CD4-positive, alpha-beta T cell (primary cell): ENCODE results near the gene DOCK2. TPM values are rescaled to one million over a fixed set of nuclear protein-coding genes. Genes with fewer than 3 reads are reported as not detected.

Source experiments
- ATAC-seq: fragments of 200-7000 bp; cut with Tn5 transposase; one replicate; pipeline ENCODE4 v1.10.0; 2022; ENCODE audit warnings: mild to moderate bottlenecking; ENCODE audit not compliant: poor library complexity
- CTCF ChIA-PET: fragments of 350-600 bp; sonication (Branson Sonifier 250); formaldehyde crosslinking; loops from one replicate; lab custom pipeline; 2021; ENCODE audit warnings: antibody characterized with exemption, inconsistent platforms; lab: Charles Lee
- POLR2A ChIA-PET: fragments of 350-600 bp; sonication (Branson Sonifier 250); formaldehyde crosslinking; loops from one replicate; lab custom pipeline; 2021; ENCODE audit warnings: antibody characterized with exemption, inconsistent platforms; lab: Charles Lee
- DNase-seq, 14 experiments: peaks; one replicate each; pipeline ENCODE4 v3.0.0-alpha.2; 2013 to 2020; ENCODE audit warnings: mixed read lengths in 2 of 14
- H3K27ac ChIP-seq, 2 donors: one replicate each; pipeline versions ENCODE4 v1.5.1 to v1.7.0; 2013; ENCODE audit warnings: low read length in 2 of 2, low read depth in 1 of 2, mild to moderate bottlenecking in 1 of 2
- H3K27me3 ChIP-seq, 2 experiments: 1 replicate in 1 of 2; 2 replicates in 1 of 2; pipeline versions ENCODE4 v1.6.1 to v1.7.0; 2013; ENCODE audit warnings: low read length in 2 of 2, control low read depth in 1 of 2, mild to moderate bottlenecking in 1 of 2, moderate library complexity in 1 of 2; ENCODE audit not compliant: insufficient read depth in 2 of 2, control insufficient read depth in 1 of 2
- H3K36me3 ChIP-seq: one replicate; pipeline ENCODE4 v1.6.1; 2013; ENCODE audit warnings: low read length, control low read depth; ENCODE audit not compliant: insufficient read depth
- H3K4me1 ChIP-seq: one replicate; pipeline ENCODE4 v1.6.1; 2013; ENCODE audit warnings: low read length, control low read depth; ENCODE audit not compliant: insufficient read depth
- H3K4me3 ChIP-seq: one replicate; pipeline ENCODE4 v1.5.1; 2013; ENCODE audit warnings: mild to moderate bottlenecking, low read length, moderate library complexity
- H3K9me3 ChIP-seq, 2 experiments: 1 replicate in 1 of 2; 2 replicates in 1 of 2; pipeline versions ENCODE4 v1.6.1 to v1.7.0; 2013; ENCODE audit warnings: low read length in 2 of 2, mild to moderate bottlenecking in 2 of 2, control low read depth in 1 of 2, moderate library complexity in 1 of 2; ENCODE audit not compliant: control insufficient read depth in 1 of 2, insufficient read depth in 1 of 2
- H3K27ac Mint-ChIP-seq: one replicate; pipeline ENCODE4 v1.8.0; 2020; ENCODE audit warnings: mixed read lengths
- H3K27me3 Mint-ChIP-seq: one replicate; pipeline ENCODE4 v1.8.0; 2021; ENCODE audit warnings: mixed read lengths
- H3K36me3 Mint-ChIP-seq: one replicate; pipeline ENCODE4 v1.8.0; 2021; ENCODE audit warnings: low read depth, mixed read lengths
- H3K4me1 Mint-ChIP-seq: one replicate; pipeline ENCODE4 v1.8.0; 2021; ENCODE audit warnings: low read depth, mixed read lengths
- H3K4me3 Mint-ChIP-seq: one replicate; pipeline ENCODE4 v1.8.0; 2020; ENCODE audit warnings: mild to moderate bottlenecking, mixed read lengths
- H3K9me3 Mint-ChIP-seq: one replicate; pipeline ENCODE4 v1.8.0; 2020; ENCODE audit warnings: mixed read lengths
- CTCF ChIP-seq: fragments of 200-600 bp; IDR thresholded peaks from one replicate; pipeline ENCODE4 v1.8.0; 2022; ENCODE audit warnings: antibody characterized with exemption, mild to moderate bottlenecking
- intact Hi-C, 2 experiments: fragments of 100-400 bp; cut with DNase I in 1 of 2; cut with micrococcal nuclease in 1 of 2; formaldehyde crosslinking; loops; one replicate each; pipeline versions ENCODE4 v1.15.1 to v1.9.0; 2023 to 2025; cut with DNase I, micrococcal nuclease
- total RNA-seq, 174 experiments: library from RNA in 2 of 174; stranded (reverse) in 2 of 174; gene quantifications; one replicate each; pipeline ENCODE4 v1.2.3 and lab custom pipeline; 2021 to 2026

The DOCK2 gene
- total RNA-seq, 2 experiments from 2014 or later, result 220 to 229 TPM

- Mint-ChIP-seq H3K4me1 (peaks cover 16% of the 10 kb centered on the region), H3K9me3 (no peaks in the 10 kb centered on the region), H3K36me3 (peaks cover 44% of the 10 kb centered on the region), H3K27ac (no peak overlapping the region), H3K4me3 (no peak overlapping the region), H3K27me3 (no peaks in the 10 kb centered on the region)
- intact Hi-C loops, result no loop called here
- Histone ChIP-seq H3K36me3 (peaks cover 7% of the 10 kb centered on the region), H3K4me3 (no peak overlapping the region), H3K9me3 (no peaks in the 10 kb centered on the region), H3K4me1 (no peaks in the 10 kb centered on the region), H3K27ac (no peak overlapping the region), H3K27me3 (no peaks in the 10 kb centered on the region)
- POLR2A ChIA-PET, result interaction anchor here (1.2 kb wide), 1 partner anchor 19 kb away, joined by 3 read pairs; no protein-coding TSS in a partner anchor
- DNase-seq (no peak), ATAC-seq (no peak)
- CTCF ChIA-PET, result no interaction called here
- no peak for TF ChIP-seq CTCF
Observed at GRCh38 chr5:169910393-169910792, 273.3 kb downstream of the DOCK2 start.

GRCh38 chr5:169911448-169912212 is 274.6 kb downstream of the DOCK2 start:
- Histone ChIP-seq H3K4me3 (no peak overlapping the region), H3K9me3 (no peaks in the 10 kb centered on the region), H3K36me3 (peaks cover 7% of the 10 kb centered on the region), H3K4me1 (no peaks in the 10 kb centered on the region), H3K27me3 (no peaks in the 10 kb centered on the region), H3K27ac (no peak overlapping the region)
- ATAC-seq (no peak), DNase-seq (no peak)
- Mint-ChIP-seq H3K4me3 (no peak overlapping the region), H3K4me1 (peaks cover 15% of the 10 kb centered on the region), H3K9me3 (no peaks in the 10 kb centered on the region), H3K27ac (no peak overlapping the region), H3K36me3 (peaks cover 53% of the 10 kb centered on the region), H3K27me3 (no peaks in the 10 kb centered on the region)
- CTCF ChIA-PET, result no interaction called here
- intact Hi-C loops, result no loop called here
- POLR2A ChIA-PET, result no interaction called here
- no peak for TF ChIP-seq CTCF

GRCh38 chr5:169913479-169913878 is 276.4 kb downstream of the DOCK2 start:
- H3K4me1 Mint-ChIP-seq, result peaks cover 5% of the 10 kb centered on the region
- no peaks in the 10 kb centered on the region for H3K9me3 ChIP-seq
- no peaks in the 10 kb centered on the region for H3K9me3 Mint-ChIP-seq
- no peaks in the 10 kb centered on the region for H3K27me3 Mint-ChIP-seq
- H3K27me3 ChIP-seq, result no peaks in the 10 kb centered on the region
- H3K4me1 ChIP-seq, result no peaks in the 10 kb centered on the region
- peaks cover 7% of the 10 kb centered on the region for H3K36me3 ChIP-seq
- no peak overlapping the region for H3K27ac Mint-ChIP-seq
- no peak overlapping the region for H3K27ac ChIP-seq
- CTCF ChIA-PET, result no interaction called here
- TF ChIP-seq CTCF, result no peak
- POLR2A ChIA-PET, result no interaction called here
- no peak overlapping the region for H3K4me3 ChIP-seq
- H3K4me3 Mint-ChIP-seq, result no peak overlapping the region
- ATAC-seq (no peak), DNase-seq (no peak)
- peaks cover 61% of the 10 kb centered on the region for H3K36me3 Mint-ChIP-seq
- intact Hi-C loops, result no loop called here
